ENCODE measurements around the gene CMKLR1.

GRCh38 chr12:108357834-108358579 lies 18.9 kb upstream of the CMKLR1 start:
- TF ChIP-seq TAF1 (IDR thresholded peaks at IDR 0.05; ENCODE audit: low read depth): no peak
- no peak for TF ChIP-seq CEBPB (IDR thresholded peaks at IDR 0.05)
- TF ChIP-seq TEAD4 (IDR thresholded peaks at IDR 0.05): no peak
- TF ChIP-seq RAD21 (IDR thresholded peaks at IDR 0.05; ENCODE audit: low read depth): no peak
- no peak for TF ChIP-seq MAX (IDR thresholded peaks at IDR 0.05)
- TF ChIP-seq ZBTB7A (IDR thresholded peaks at IDR 0.05; ENCODE audit: low read depth): no peak
- TF ChIP-seq EP300 (IDR thresholded peaks at IDR 0.05; ENCODE audit: borderline replicate concordance): no peak
- no peak for TF ChIP-seq YY1 (IDR thresholded peaks at IDR 0.05; ENCODE audit: low read depth)
- TF ChIP-seq CREB1 (IDR thresholded peaks at IDR 0.05; ENCODE audit: low read depth): no peak
